AG09309 (cell line): ENCODE data around the gene TEAD2.

Experiments used
- DNase-seq: peaks from one replicate; pipeline ENCODE4 v3.0.0-alpha.2; 2010; ENCODE audit warnings: low read depth
- H3K4me3 ChIP-seq: 2 replicates; pipeline ENCODE4 v1.5.1; 2011; ENCODE audit warnings: mild to moderate bottlenecking, low read depth, low read length, moderate library complexity; ENCODE audit not compliant: control insufficient read depth
- TF ChIP-seq, protein P1 (sequence below): IDR thresholded peaks from 2 replicates; pipeline ENCODE4 v1.5.1; 2011; ENCODE audit warnings: mild to moderate bottlenecking, low read depth, low read length, inconsistent platforms; ENCODE audit not compliant: insufficient read depth, control insufficient read depth; ENCODE audit errors: missing control alignments

Gene TEAD2

DNA sequence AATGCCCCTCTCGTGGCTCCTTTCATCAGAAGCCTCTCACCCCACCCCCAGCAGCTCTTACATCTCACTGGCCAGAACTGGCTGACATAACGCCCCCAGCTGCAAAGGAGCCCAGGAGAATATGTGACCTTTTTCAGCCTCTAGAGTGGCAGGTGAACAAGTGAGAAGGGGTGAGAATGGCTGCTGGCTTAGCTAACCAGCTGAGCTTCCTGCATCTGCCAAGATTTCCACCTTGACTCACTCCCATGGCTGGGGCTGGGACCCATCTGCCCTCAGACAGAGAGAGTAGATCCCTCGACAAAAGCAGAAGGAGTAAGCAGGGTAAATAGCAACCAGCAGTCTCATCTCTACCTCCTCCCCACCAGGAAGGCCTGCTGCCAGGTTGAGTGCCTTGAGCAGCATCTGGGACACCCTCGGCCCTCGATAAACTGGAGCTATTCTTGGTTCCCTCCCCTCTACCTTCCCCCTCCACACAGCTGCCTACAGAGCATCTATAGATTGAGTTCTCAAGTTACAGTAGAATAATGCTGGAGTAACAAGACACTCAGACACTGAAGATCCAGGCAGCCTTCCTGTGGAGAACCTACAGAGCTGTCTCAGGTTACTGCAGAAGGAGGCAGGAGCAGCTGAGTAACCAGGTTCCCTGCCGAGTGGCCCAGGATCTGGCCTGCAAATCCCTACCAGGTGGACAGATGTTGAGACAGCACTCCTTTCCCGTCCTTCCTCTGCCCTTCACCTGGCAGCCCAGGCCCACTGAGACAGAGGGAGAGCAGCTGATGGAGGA lies 41.4 kb upstream of the TEAD2 start:
- no peak for DNase-seq

DNA sequence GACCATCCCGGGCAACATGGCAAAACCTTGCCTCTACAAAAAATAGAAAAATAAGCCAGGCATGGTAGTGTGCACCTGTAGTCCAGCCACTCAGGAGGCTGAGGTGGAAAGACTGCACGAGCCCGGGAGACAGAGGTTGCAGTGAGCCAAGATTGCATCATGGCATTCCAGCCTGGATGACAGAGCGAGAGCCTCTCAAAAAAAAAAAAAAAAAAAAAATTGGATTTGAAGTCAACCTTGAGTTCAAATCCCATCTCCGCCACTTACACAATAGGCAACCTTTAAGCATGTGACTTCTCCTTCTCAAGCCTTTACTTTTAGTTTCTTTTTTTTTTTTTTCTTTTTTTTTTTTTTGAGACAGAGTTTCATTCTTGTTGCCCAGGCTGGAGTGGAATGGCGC lies 37.8 kb upstream of the TEAD2 start:
- TF ChIP-seq, protein P1, sequence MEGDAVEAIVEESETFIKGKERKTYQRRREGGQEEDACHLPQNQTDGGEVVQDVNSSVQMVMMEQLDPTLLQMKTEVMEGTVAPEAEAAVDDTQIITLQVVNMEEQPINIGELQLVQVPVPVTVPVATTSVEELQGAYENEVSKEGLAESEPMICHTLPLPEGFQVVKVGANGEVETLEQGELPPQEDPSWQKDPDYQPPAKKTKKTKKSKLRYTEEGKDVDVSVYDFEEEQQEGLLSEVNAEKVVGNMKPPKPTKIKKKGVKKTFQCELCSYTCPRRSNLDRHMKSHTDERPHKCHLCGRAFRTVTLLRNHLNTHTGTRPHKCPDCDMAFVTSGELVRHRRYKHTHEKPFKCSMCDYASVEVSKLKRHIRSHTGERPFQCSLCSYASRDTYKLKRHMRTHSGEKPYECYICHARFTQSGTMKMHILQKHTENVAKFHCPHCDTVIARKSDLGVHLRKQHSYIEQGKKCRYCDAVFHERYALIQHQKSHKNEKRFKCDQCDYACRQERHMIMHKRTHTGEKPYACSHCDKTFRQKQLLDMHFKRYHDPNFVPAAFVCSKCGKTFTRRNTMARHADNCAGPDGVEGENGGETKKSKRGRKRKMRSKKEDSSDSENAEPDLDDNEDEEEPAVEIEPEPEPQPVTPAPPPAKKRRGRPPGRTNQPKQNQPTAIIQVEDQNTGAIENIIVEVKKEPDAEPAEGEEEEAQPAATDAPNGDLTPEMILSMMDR: no peak
- no peak overlapping the region for H3K4me3 ChIP-seq
- no peak for DNase-seq

More for the DNA sequence above, 41.4 kb upstream of the TEAD2 start:
- no peak overlapping the region for H3K4me3 ChIP-seq
- TF ChIP-seq, protein P1: no peak

DNA sequence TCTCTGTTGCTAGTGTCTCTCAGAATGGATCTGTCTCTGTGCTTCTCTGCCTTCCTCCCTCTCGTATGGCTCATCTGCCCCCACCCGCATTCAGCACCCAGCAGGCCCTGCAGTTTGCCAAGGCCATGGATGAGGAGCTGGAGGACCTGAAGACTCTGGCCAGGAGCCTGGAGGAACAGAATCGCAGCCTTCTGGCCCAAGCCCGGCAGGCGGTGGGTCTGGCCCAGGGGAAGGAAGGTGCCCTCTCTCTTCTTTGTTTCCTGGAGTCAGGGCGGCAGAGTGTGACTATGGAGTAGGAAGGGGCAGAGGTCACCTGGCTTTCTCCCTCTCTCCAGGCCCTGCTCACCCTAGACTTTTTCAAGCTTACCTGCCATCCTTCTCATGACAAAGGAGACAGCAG lies 36.7 kb upstream of the TEAD2 start:
- DNase-seq: no peak
- TF ChIP-seq, protein P1: no peak
- no peak overlapping the region for H3K4me3 ChIP-seq

DNA sequence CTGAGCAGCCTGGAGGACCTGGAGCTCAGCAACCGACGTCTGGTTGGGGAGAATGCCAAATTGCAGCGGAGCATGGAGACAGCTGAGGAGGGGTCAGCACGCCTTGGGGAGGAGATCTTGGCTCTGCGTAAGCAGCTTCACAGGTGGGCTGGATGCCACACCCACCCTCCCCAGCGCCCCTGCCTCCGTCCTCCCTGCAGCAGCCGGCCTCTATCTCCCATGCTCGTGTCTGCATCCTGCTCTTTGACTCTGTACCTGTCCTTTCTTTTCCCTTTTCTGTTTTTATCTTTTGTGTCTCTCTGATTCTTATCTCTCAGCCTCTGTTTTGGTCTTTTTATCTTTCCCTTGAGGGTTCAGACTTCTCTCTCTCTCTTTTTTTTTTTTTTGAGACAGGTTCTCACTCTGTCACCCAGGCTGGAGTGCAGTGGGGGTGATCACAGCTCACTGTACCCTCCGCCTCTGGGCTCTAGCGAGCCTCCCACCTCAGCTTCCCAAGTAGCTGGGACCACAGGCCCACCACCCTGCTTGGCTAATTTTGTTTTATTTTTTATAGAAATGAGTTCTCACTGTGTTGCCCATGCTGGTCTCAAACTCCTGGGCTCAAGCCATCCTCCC lies 35.9 kb upstream of the TEAD2 start:
- TF ChIP-seq, protein P1: no peak
- DNase-seq: no peak
- H3K4me3 ChIP-seq: no peak overlapping the region

DNA sequence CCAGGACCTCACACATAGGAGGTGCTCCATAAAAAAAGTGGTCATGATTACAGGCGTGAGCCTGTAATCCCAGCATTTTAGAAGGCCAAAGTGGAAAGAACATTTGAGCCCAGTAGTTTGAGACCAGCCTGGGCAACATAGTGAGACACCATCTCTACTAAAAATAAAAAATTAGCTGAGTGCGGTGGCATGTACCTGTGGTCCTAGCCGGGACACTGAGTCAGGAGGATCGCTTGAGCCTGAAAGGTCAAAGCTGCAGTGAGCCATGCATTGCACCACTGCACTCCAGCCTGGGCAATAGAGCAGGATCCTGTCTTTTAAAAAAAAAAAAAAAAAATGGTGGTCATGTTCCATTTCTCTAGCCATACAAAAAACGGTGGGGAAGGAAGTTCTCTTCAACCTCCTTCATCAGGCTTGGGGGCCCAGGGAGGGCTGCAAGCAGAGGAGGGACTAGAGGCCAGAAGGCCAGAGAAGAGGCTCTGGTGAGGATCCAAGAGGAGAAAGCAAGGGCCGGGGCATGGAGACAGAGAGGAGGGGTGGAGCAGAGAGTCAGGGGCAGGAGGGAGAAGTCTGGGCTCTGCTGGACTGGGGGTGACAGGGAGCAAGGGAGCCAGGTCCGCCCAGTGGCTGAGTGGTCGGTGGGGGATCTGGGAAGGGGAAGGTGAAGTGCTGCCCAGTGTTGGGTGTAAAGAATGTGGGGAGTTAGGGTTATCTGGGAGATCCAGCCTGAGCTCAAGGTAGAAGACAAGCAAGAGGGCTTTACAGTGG lies 34.7 kb upstream of the TEAD2 start:
- no peak overlapping the region for H3K4me3 ChIP-seq
- no peak for DNase-seq
- TF ChIP-seq, protein P1: no peak

DNA sequence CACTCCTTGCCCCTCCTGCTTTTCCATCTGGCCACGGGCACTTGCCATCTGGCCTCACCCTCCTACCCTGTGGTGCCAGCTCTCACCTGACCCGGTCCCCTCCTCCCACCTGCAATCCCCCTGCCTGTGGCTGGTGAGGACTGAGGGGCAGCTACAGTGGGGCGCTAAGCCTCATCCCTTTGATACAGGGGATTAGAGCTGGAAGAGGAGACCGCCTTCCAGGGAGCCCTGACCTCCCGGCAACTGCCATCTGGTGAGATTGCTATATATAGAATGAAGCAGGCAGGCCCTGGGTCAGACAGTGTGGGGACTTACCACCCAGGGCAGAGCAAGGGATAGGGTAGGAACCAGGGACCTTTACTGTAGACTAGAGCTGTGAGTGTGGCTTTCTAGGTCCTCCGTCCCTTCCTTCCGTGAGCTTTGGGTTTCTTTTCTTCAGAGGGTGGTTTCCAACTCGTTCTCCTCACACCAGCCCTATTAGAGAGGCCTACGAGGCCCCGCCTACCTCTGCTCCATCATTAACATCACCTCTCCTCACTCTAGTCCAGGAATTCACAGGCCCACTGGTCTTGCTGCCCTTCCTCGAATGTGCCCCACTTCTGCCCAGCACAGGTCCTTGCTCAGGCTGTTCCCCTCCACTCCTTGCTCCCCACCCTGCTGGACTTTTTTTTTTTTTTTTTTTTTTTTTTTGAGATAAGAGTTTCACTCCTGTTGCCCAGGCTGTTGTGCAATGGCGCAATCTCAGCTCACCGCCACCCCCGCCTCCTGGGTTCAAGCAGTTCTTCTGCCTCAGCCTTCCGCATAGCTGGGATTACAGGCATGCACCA lies 33.6 kb upstream of the TEAD2 start:
- no peak overlapping the region for H3K4me3 ChIP-seq
- no peak for DNase-seq
- TF ChIP-seq, protein P1: no peak
